Nephron progenitor cell (in vitro differentiated cells): ENCODE data around the gene ZFAND2B.

Experiments
- DNase-seq: peaks from one replicate; pipeline ENCODE4 v3.0.0; 2021
- H3K27ac Mint-ChIP-seq: 2 replicates; pipeline ENCODE4 v1.8.0; 2021; ENCODE audit warnings: mild to moderate bottlenecking, moderate library complexity, mixed read lengths
- H3K27me3 Mint-ChIP-seq: 2 replicates; pipeline ENCODE4 v1.8.0; 2021; ENCODE audit warnings: mild to moderate bottlenecking, low read depth, mixed read lengths; ENCODE audit not compliant: poor library complexity
- H3K36me3 Mint-ChIP-seq: 2 replicates; pipeline ENCODE4 v1.8.0; 2021; ENCODE audit warnings: low read depth, mixed read lengths
- H3K4me1 Mint-ChIP-seq: 2 replicates; pipeline ENCODE4 v1.8.0; 2021; ENCODE audit warnings: mixed read lengths
- H3K4me3 Mint-ChIP-seq: 2 replicates; pipeline ENCODE4 v1.8.0; 2021; ENCODE audit warnings: mild to moderate bottlenecking, moderate library complexity, mixed read lengths
- H3K9me3 Mint-ChIP-seq: 2 replicates; pipeline ENCODE4 v1.8.0; 2021; ENCODE audit warnings: mild to moderate bottlenecking, moderate library complexity, mixed read lengths
- CTCF ChIP-seq: fragments of 200-600 bp; sonication (generic); IDR thresholded peaks from 2 replicates; pipeline ENCODE4 v1.5.0; 2021; ENCODE audit warnings: antibody characterized with exemption

The ZFAND2B gene

GRCh38 chr2:219160186-219161017, 46.2 kb upstream of the ZFAND2B start, which contains the start of gene NHEJ1:
TSS of gene NHEJ1 (minus strand) at chr2:219160815. CDS start at chr2:219158362, 2,453 bp downstream.
- peak within 1 kb of the TSS; percentile 98 for H3K27ac Mint-ChIP-seq
- H3K4me3 Mint-ChIP-seq: peak within 1 kb of the TSS; percentile 89
- H3K9me3 Mint-ChIP-seq: no peaks in the 10 kb centered on the region
- peaks cover 39% of the 10 kb centered on the region for H3K27me3 Mint-ChIP-seq
- peaks cover 10% of the 10 kb centered on the region for H3K36me3 Mint-ChIP-seq
- DNase-seq: peak; percentile 97
- H3K4me1 Mint-ChIP-seq: peaks cover 15% of the 10 kb centered on the region
- TF ChIP-seq CTCF: peak; percentile 99

- H3K9me3 Mint-ChIP-seq: no peaks in the 10 kb centered on the region
- no peak for DNase-seq
- peaks cover 10% of the 10 kb centered on the region for H3K36me3 Mint-ChIP-seq
- no peak overlapping the region for H3K27ac Mint-ChIP-seq
- H3K27me3 Mint-ChIP-seq: peaks cover 43% of the 10 kb centered on the region
- peak overlapping the region; percentile 89 for H3K4me3 Mint-ChIP-seq
- peaks cover 15% of the 10 kb centered on the region for H3K4me1 Mint-ChIP-seq
- TF ChIP-seq CTCF: no peak
These were observed 45.5 kb upstream of the ZFAND2B start for GRCh38 chr2:219161097-219161496.

GRCh38 chr2:219163156-219163555, 43.4 kb upstream of the ZFAND2B start:
- Mint-ChIP-seq H3K4me3 (no peak overlapping the region), H3K36me3 (no peaks in the 10 kb centered on the region), H3K4me1 (peaks cover 20% of the 10 kb centered on the region), H3K27ac (no peak overlapping the region), H3K9me3 (no peaks in the 10 kb centered on the region), H3K27me3 (peaks cover 39% of the 10 kb centered on the region)
- no peak for DNase-seq
- no peak for TF ChIP-seq CTCF

- H3K27me3 Mint-ChIP-seq: peaks cover 57% of the 10 kb centered on the region
- H3K4me3 Mint-ChIP-seq: no peak overlapping the region
- no peak for TF ChIP-seq CTCF
- no peak overlapping the region for H3K27ac Mint-ChIP-seq
- H3K4me1 Mint-ChIP-seq: peaks cover 13% of the 10 kb centered on the region
- no peaks in the 10 kb centered on the region for H3K9me3 Mint-ChIP-seq
- DNase-seq: no peak
- H3K36me3 Mint-ChIP-seq: no peaks in the 10 kb centered on the region
These were observed 41.3 kb upstream of the ZFAND2B start for GRCh38 chr2:219165058-219165911.

- no peaks in the 10 kb centered on the region for H3K9me3 Mint-ChIP-seq
- no peak overlapping the region for H3K27ac Mint-ChIP-seq
- H3K27me3 Mint-ChIP-seq: peaks cover 41% of the 10 kb centered on the region
- no peaks in the 10 kb centered on the region for H3K36me3 Mint-ChIP-seq
- H3K4me3 Mint-ChIP-seq: no peak overlapping the region
- DNase-seq: no peak
- peaks cover 10% of the 10 kb centered on the region for H3K4me1 Mint-ChIP-seq
- no peak for TF ChIP-seq CTCF
These were observed 38.6 kb upstream of the ZFAND2B start for GRCh38 chr2:219167997-219168396.
